CD1c-positive myeloid dendritic cell (primary cell): Measurements from ENCODE around the gene CDH7.

Source experiments
- DNase-seq: peaks from one replicate; pipeline ENCODE4 v3.0.0-alpha.2; 2016; ENCODE audit errors: extremely low spot score

CDH7 gene

DNA sequence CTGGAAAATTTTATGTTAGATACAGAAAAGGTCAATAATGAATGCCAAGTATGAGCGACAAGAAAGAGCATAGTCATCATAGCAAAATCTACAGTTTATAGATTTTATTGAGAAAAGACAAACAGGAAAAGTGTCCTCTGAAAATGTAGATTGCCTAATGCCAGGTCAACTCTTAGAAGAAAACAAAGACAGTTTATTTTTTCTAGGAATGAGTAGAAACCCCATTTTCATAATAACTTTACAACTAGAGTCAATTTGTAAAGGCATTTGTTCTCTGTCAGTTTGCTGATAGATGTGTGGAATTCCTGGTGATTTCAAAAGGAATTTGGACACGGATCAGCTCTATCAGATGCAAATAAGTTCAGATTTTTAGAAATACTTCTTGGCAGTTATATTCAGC, 16.6 kb downstream of the CDH7 start:
- DNase-seq: no peak

DNA sequence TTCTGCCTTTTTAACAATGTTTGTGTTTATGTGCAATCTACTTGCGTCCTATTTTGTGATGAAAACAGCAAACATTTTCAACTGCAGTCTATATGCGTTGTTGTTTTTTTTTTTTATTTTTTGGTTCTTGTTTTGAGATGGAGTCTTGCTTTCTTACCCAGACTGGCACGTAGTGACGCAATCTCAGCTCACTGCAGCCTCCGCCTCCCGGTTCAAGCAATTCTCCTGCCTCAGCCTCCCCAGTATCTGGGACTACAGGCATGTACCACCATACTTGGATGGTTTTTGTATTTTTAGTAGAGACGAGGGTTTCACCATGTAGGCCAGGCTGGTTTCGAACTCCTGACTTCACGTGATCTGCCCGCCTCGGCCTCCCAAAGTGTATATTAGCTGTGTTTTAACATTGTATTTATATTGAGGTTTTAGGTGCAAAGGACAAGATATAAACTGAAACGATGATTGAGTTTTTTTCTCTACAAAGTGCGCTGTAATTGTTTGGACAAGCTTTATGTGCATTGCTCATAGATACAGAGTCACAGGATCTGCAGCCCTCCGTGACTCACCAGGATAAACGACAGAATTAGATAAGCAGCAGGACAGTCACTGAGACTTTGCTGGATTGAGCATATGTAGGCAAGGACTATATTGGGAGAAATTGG, 17.4 kb downstream of the CDH7 start:
- no peak for DNase-seq

DNA sequence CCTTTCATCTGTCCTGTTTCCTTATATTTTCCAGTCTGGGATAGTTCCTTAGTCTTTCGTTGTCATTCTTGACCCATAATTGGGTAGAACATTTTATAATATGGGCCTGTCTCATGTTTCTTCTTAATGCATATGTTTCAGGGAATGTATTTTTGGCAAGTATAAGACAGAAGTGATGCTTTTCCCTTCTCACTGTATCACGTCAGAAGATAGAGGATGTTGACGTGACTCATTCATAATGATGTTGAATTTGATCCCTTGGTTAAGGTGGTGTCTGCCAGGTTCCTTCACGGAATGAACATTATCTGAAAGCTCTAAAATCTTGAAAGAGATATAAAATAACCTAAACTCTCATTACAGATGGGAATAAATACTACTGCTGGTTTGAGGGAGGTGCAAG, 18.8 kb downstream of the CDH7 start:
- DNase-seq: no peak

DNA sequence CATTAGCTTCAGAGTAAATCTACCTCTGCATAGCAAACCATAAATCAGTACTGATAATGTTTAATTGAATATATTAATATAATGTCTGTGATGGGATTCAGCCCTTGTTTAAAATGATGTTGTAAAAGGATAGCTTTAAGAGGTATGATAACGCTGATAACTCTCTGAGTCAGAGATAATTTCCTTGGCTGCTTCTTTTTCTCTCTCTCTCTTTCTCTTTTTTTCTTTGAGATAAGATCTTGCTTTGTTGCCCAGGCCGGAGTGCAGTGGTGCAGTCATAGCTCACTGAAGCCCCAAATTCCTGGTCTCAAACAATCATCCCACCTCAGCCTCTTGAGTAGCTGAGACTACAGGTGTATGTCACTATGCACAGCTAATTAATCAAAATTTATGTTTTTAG, 35.7 kb downstream of the CDH7 start:
- no peak for DNase-seq

DNA sequence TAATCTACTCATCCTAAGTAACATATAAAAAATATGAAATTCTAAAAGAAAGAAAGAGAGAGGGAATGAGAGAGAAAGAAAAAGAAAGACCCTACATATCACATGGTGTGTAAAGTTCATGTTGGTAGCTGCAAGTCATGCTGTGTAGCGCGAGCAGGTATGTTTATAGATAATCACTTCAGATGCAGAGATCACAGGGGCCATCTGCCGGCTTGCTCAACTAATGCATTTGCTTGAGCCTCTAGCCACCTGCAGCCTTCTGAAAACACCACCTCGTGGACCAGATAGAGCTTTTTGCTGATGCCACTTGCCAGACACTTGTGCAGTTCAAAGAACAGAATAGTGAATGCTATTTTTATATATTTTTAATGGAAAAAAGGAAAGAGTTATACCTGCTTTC, 37.6 kb downstream of the CDH7 start:
- no peak for DNase-seq

DNA sequence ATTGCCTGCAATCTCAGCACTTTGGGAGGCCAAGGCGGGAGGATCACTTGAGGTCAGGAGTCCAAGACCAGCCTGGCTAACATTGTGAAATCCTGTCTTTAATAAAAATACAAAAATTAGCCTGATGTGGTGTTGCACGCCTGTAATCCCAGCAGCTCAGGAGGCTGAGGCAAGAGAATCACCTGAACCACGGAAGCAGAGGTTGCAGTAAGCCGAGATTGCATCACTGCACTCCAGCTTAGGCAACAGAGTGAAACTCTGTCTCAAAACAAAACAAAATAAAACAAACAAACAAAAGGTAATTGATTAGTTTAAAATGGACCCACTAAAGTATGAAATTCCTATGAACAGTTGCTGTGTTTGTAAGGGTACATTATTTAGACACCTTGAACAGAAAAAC, 39.8 kb downstream of the CDH7 start:
- DNase-seq: no peak

DNA sequence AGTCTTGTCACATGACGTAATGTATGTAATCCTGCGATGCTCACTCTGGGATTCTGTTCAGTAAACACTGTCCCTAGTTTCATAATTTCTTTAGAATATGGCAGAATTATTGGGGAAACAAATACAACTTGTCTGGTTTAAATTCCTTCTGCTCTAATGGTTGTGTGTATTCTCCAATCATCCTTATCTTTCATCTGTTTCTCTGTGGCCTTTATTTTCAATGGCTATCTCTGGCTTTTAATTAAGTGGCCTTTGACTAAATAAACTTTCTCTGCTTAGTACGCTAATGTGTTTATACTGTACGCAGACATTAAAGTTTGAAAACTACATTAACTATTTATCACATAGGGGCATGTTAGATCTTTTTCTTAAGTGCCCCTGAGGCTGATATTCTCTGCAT, 40.9 kb downstream of the CDH7 start:
- no peak for DNase-seq

DNA sequence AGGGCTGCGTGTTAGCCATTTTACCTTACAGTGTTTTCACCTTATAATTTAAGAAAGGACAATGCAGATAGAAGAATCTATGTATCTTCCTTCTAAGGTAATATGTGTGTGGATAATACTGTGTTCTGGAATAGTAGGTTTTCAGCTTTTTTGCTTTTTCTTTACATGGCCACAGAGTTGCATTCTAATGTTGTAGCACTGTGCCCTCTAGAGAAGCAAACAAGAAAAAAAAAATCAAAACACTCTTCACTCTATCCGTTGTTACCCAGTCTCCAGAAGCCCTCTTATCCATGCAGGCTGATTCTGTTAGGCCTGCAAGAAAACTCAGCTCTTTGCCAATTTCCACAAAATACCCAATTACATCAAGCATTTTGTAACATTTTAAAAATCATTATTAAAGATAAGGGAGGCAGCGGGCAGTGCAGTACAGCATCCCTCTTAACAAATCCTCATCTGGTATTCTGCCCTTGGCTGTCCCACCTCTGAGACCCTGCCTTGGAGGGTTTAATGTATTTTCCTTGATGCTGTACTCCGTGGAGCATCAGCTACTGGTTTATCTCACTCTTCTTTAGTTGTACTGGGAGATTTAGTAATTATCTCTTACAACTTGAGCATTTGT, 41.8 kb downstream of the CDH7 start:
- DNase-seq: no peak

DNA sequence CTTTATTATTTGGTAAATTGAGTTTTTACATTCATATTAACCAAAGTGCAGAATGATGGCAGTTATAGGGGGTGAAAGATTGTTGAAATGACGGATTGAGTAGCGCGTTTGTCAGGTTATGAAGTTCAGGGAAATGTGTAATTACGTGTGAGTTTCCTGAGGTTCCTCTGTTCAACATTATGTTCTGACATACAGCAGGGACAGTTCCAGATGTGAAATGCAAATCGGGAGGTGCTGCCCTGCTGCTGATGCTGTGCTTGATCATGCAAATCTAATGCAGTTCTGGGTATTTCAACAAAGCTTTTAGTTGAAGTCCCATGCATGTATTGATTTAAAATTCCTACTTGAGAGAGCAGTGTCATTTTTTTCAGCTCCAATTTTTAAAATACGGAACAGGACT, 57.9 kb downstream of the CDH7 start:
- DNase-seq: no peak

DNA sequence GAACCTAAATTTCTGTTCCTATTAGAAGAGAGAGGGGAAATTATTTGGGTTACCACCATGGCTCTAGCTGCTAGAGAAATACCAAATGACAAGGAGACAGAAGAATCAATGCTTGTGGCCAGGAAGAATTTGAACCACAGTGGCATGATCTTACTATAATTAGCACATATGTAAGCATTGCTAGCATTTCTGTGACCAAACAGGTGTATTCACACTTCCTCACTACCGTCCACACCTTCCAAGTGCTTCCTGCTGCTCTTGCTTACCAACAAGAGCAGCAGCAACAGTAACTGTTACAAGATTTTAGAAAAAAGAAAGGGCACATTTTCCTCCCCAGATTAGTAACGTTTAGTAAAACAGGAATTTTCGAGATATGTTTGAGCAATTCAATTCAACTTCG, 60.5 kb downstream of the CDH7 start:
- no peak for DNase-seq

DNA sequence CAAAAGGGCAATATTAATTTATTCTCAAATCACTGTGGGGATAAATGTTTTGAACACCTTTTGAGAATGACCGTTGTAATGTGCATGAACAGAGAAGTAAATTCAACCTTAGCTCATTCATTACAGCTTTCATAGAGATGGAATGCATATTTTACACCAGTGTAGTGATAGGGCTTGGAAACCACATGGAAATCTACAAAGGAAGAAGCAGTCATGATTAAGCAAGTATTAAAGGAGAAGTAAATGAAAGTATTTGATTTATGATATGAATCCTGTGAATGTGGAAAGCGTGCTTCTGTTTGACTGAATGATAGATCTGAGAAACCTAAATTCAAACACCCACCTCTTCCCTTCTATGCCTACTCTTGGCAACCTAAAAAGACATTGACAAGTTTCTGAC, 64.7 kb downstream of the CDH7 start:
- no peak for DNase-seq

DNA sequence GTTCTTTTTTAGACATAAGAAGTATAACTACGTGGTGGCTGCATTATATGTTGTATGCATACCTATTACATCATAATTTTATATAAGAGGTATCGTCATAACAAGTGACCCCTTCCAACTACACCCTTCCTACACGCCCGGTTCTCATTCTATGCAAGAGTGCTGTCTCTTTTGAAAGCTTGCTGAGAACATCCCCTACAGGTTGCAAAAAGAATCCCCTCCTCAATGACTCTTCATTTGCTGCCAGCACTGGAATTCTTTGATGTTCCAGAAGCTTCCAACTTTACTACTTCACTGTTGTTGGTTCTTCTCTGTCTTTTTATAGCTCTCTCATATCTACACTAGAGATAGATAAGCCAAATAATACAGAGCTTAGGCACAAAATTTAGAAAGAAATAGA, 66.4 kb downstream of the CDH7 start:
- DNase-seq: no peak

DNA sequence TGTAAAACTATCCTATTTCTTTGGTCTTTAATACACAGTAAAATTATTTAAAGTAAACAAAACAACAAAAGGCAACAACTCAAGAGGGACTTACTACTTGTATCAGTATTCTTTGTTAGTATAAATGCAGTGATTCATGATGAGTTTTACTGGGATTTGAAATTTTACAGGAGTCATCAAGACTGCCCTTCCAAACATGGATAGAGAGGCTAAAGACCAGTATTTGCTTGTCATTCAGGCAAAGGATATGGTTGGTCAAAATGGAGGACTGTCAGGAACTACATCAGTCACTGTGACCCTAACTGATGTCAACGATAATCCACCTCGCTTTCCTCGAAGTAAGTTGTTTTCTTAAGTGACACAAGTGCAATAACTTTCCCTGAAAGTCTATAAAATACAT, 71.1 kb downstream of the CDH7 start:
- DNase-seq: no peak

DNA sequence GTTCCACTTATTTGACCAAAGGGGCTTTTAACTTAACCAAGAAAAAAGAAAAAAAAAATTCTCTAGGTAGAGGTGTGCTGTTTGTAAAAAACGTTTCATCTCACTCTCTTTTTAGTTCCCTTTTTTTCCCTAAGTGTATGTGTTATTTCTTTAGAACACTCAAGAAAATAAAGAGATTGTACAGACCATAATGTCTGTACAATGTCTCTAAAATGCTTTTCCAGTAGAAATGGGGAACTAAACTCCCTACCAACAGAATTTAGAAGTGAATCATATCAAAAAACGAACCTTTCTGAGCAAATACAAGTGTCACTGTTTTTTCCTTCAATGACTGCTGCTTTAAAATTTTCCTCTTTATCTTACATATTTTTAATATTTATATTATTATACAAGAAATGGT, 72.0 kb downstream of the CDH7 start:
- DNase-seq: no peak

DNA sequence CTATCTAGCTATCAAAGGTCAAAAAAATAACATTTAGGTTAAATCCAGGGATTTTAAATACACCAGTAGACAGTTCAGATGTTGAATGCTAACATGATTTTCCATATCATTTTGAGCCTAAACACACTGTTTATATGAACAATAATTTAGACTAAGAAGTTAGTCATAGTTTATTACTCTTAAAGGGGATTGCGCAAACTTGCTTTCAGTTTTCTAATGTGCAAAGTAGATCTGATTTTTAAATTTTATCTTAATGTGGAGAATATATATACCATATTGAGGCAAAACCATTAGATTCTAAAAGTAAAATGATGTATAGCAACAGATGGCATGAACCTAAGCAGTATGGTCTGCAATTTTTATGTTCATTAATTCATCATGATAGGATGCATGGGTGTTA, 76.6 kb downstream of the CDH7 start:
- DNase-seq: no peak

DNA sequence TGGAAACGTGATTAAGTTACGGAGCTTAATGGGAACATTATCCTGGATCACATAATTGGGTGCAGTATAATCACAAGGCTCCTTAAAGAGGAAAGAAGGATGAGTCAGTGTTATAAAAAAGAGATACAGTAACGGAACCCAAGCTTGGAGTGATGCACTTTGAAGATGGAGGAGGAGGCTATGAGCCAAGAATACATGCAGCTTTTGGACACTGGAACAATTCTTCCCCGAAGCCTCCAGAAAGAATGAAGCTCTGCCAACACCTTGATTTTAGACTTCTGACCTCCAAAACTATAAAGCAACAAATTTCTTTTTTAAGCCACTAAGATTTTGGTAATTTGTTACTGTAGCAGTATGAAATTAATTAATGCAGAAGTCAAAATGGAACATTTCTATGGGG, 85.1 kb downstream of the CDH7 start:
- DNase-seq: no peak

DNA sequence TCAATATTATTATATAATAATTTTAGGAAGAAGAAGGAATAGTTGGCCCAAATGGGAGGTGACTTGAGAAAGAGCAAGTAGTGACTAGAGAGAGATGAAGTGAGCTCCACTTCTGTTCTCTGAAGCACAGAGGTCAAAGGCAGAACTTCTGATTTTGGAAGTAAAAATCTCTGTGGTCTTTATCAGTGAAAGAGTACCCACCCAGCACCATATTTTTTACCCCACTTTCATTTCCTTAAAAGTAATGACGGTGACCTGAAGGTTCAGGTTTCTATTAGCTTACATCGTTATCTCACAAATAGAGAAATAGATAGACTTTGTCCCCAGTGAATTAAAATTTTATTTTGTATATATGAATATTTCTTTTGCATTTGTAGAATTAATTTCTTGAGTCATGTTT, 95.3 kb downstream of the CDH7 start:
- DNase-seq: no peak

DNA sequence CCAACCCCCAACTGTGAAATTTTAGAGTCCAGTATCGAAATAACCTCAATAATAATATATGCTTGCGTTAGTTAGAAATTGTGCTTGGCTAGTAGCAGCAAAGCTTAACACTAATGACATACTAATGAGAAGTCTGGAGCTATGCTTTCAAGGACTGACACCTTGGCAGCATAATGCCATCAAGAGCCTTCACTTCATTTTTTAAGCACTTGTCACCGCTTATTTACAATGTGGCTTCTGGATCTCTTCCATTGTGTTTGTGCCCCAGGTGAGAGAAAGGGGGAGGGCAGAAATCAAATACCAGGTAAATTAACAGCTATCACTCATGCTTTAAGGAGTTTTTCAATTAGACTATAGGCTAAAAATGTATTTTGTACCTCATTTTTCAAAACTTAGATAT, 101.5 kb downstream of the CDH7 start:
- DNase-seq: no peak

DNA sequence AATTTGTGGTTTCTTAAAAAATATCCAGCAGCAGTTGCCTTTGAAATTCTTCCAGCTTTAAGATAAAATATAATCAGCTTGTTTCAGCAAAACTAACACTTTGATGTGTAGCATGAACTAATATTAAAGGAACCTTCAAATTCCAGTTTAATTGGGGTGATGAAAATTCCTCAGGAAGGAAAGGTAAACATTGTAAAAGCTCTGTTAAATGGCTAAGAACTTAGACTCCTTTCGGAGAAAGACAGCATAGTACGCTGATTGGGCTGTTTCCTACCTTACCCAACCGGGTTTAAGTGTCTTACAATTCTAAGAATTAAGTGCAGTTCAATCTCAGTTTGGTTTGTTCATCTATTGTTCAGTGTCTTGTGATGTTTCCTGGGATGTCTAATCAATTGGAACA, 108.3 kb downstream of the CDH7 start:
- no peak for DNase-seq

DNA sequence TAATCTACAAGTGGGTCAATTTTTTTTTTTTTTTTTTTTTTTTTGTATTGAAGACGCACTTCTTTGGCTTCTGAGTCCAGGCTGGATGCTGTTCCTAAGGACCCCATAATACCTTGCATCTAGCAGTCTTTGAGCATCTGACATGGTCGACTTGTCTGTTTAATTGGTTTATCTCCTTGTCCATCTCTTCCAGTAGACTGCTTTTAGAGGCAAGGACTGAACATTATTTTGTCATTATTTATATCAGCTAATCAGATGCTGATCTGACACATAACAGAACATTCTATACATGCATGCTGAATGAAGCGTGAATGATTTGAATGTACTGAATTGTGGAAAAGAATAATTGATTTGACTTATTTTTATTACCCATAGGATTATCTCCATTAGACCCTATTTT, 118.7 kb downstream of the CDH7 start:
- no peak for DNase-seq

DNA sequence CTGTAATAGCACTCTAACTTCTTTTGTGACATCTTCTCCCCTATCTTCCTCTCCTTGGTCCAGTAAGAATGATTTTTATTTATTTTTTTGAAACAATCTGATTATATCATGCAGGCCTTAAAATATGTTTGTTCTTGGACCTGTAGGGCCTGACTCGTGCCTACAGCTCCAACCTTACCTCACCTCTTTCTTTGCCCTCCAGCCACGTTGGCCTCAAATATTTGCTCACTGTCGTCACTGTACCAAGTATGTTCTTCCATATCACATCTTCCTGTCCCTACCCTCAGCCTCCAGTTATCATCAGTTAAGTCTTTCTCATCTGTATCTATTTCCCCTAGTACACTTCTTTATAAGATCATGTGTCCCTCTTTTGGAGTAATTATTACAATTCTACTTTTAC, 125.5 kb downstream of the CDH7 start:
- no peak for DNase-seq

DNA sequence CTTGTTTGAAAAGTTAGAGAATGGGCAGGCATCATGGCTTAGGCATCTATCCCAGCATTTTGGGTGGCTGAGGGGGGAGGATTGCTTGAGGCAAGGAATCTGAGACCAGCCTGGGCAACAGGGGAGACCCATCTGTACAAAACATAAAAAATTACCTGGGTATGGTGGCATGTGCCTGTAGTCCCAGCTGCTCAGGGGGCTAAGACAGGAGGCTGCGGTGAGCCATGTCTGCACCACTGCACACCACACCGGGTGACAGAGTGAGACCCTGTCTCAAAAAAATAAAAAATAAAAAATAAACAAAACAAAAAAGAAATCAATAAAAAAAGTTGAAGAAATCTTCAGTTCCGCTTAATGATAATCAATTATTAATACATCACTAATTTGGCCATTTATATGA, 146.5 kb downstream of the CDH7 start:
- no peak for DNase-seq

DNA sequence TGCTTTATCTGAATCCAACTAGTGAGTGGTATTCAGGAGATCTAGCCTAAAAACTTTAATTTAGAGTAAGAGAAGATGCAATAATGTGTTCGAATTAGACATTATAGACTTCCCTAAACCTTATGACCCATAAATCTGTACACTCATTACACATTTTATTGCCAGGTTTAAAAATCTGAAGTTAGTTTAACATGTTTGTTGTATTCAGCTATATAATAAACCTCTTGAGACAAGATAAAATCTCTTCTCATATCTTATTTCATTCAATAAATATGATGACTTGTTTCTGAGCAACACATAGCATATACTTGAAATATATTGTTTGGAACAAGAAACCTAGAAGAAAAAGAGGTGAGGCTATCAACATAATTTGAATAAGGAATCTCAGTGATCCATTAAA, 150.7 kb downstream of the CDH7 start:
- no peak for DNase-seq

DNA sequence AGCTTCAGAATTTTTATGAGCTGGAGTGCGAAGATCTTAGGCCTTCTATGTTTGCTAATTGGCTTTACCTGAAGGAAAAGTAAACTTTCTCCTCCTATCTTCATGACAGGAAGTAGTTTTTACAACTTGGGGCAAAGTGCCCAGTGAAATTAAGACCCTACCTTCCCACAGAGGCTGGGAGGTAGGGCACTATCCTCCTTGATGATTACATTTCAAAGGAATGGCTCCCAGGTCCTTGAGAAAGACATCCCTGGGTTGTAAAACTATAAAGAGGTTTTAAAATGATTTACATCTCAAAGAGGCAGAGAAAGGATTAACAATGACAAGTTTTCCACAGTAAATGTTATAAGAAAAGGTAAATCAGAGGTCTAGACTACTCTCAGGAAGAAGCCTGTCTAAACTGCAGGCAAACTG, 155.8 kb downstream of the CDH7 start:
- DNase-seq: no peak
